HepG2 (cell line): Measurements from ENCODE around the gene PASK. TPM values are rescaled to one million over a fixed set of nuclear protein-coding genes. Genes with fewer than 3 reads are reported as not detected.
A peak's percentile ranks its signal among the peaks of the same experiment; 100 is the strongest.

Experiments used
- EEA1 ChIP-seq: sonication (generic); formaldehyde crosslinking; IDR thresholded peaks from 2 replicates; pipeline ENCODE4 v1.5.1; 2020; ENCODE audit warnings: mild to moderate bottlenecking, missing genetic modification reagents, borderline replicate concordance
- GTF2F1 ChIP-seq: fragments of 150-350 bp; IDR thresholded peaks from 2 replicates; pipeline ENCODE4 v1.6.1; 2014; ENCODE audit warnings: low read length
- MLLT10 ChIP-seq: sonication (generic); formaldehyde crosslinking; IDR thresholded peaks from 2 replicates; pipeline ENCODE4 v1.4.0; 2020; ENCODE audit warnings: missing genetic modification reagents
- NFRKB ChIP-seq: fragments of 450-650 bp; IDR thresholded peaks from 2 replicates; pipeline ENCODE4 v1.6.1; 2017
- SMAD3 ChIP-seq: sonication (generic); formaldehyde crosslinking; IDR thresholded peaks from 2 replicates; pipeline ENCODE4 v1.4.0; 2020; ENCODE audit warnings: missing genetic modification reagents
- SRF ChIP-seq: IDR thresholded peaks from 2 replicates; pipeline ENCODE4 v1.6.1; 2011; ENCODE audit warnings: mild to moderate bottlenecking, low read depth, low read length, moderate library complexity
- ZFP36 ChIP-seq: fragments of 150-350 bp; IDR thresholded peaks from 2 replicates; pipeline ENCODE4 v1.6.1; 2018; ENCODE audit warnings: borderline replicate concordance, low read length, low read depth; ENCODE audit not compliant: partially characterized antibody
- ZNF564 ChIP-seq: sonication (generic); formaldehyde crosslinking; IDR thresholded peaks from 2 replicates; pipeline ENCODE4 v1.8.1; 2023; ENCODE audit warnings: mild to moderate bottlenecking, missing genetic modification reagents
- ZNF776 ChIP-seq: sonication (generic); formaldehyde crosslinking; IDR thresholded peaks from 2 replicates; pipeline ENCODE4 v1.4.0; 2020; ENCODE audit warnings: mild to moderate bottlenecking, missing genetic modification reagents
- ZSCAN12 ChIP-seq: sonication (generic); formaldehyde crosslinking; IDR thresholded peaks from 2 replicates; pipeline ENCODE4 v1.9.0; 2021; ENCODE audit warnings: mild to moderate bottlenecking, missing genetic modification reagents
- polyA plus RNA-seq, 8 experiments: library from polyadenylated mRNA; depleted of rRNA in 3 of 8; stranded (reverse) in 7 of 8; unstranded in 1 of 8; fragments of >200 nt; fragmentation: Illumina TruSeq in 4 of 8; extraction: Trizol in 4 of 8; gene quantifications; 2 replicates each; pipeline versions ENCODE4 v1.2.1 to v1.2.3, GENCODE V29; 2011 to 2016; ENCODE audit warnings: low read depth in 4 of 8, missing spikeins in 1 of 8, mixed read lengths in 1 of 8; ENCODE audit not compliant: insufficient read depth in 1 of 8
- total RNA-seq, 5 experiments: library from RNA; depleted of rRNA; stranded (reverse); fragments of >200 nt; fragmentation: Illumina TruSeq; extraction: Trizol; gene quantifications; 2 replicates each; pipeline ENCODE4 v1.2.3, GENCODE V29; 2016; ENCODE audit warnings: low read depth in 1 of 5
- TF ChIP-seq, protein P1 (sequence below): sonication (generic); formaldehyde crosslinking; IDR thresholded peaks from 2 replicates; pipeline ENCODE4 v1.5.1; 2020; ENCODE audit warnings: missing genetic modification reagents, mild to moderate bottlenecking, borderline replicate concordance
- TF ChIP-seq, protein P2 (sequence below): sonication (generic); formaldehyde crosslinking; IDR thresholded peaks from one replicate; pipeline ENCODE4 v1.5.1; 2020; ENCODE audit warnings: mild to moderate bottlenecking, missing genetic modification reagents; ENCODE audit errors: not compliant biosample characterization
- TF ChIP-seq, protein P3 (sequence below): sonication (generic); formaldehyde crosslinking; IDR thresholded peaks from 2 replicates; pipeline ENCODE4 v1.5.0; 2020; ENCODE audit warnings: missing genetic modification reagents
- TF ChIP-seq, protein P4 (sequence below): IDR thresholded peaks from 2 replicates; pipeline ENCODE4 v1.6.1; 2018; ENCODE audit warnings: missing genetic modification reagents, mild to moderate bottlenecking, missing compliant biosample characterization

The PASK gene
- total and polyA plus RNA-seq, 2 of the 13 experiments (the other 11 are each of a cell fraction or from before 2014, with no cell fraction given): 6.9 to 17.0 TPM

DNA sequence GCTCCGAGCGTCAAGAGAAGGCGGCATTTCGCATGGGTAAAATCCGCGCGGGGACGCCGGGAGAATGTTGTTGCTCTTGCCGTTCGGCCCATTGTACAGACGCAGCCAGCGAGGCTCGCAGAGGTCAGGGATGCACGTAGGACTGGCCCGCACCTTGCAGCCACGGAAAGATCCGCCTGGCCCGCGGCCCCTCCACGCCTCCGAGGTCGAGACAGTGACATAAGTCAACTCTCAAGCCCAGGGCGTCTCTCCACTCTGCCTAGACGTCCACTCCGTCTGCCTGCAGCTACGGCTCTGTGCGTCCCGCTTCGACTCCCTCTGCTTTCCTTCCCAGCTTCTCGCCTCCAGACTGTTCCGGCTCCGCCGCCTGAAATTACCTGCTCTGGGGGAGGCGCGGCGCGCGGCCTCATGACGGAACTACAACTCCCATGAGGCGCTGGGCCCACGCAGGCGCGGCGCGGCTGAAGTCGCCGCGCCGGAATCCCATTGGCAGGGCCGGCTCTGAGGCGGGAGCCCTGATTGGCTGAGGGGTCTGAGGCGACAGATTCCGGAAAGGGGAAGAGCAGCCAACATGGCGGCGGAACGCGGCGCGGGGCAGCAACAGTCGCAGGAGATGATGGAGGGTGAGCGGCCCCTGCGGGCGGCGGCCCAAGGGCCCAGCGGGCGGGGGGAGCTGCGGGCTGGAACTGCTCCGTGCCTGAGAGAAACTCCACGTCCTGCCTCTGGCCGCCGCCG, 820 bp upstream of the PASK start, which contains the start of gene PPP1R7 (continued):
- TF ChIP-seq, protein P1, sequence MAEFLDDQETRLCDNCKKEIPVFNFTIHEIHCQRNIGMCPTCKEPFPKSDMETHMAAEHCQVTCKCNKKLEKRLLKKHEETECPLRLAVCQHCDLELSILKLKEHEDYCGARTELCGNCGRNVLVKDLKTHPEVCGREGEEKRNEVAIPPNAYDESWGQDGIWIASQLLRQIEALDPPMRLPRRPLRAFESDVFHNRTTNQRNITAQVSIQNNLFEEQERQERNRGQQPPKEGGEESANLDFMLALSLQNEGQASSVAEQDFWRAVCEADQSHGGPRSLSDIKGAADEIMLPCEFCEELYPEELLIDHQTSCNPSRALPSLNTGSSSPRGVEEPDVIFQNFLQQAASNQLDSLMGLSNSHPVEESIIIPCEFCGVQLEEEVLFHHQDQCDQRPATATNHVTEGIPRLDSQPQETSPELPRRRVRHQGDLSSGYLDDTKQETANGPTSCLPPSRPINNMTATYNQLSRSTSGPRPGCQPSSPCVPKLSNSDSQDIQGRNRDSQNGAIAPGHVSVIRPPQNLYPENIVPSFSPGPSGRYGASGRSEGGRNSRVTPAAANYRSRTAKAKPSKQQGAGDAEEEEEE (CRISPR knock-in tag): no peak
- TF ChIP-seq, protein P2, sequence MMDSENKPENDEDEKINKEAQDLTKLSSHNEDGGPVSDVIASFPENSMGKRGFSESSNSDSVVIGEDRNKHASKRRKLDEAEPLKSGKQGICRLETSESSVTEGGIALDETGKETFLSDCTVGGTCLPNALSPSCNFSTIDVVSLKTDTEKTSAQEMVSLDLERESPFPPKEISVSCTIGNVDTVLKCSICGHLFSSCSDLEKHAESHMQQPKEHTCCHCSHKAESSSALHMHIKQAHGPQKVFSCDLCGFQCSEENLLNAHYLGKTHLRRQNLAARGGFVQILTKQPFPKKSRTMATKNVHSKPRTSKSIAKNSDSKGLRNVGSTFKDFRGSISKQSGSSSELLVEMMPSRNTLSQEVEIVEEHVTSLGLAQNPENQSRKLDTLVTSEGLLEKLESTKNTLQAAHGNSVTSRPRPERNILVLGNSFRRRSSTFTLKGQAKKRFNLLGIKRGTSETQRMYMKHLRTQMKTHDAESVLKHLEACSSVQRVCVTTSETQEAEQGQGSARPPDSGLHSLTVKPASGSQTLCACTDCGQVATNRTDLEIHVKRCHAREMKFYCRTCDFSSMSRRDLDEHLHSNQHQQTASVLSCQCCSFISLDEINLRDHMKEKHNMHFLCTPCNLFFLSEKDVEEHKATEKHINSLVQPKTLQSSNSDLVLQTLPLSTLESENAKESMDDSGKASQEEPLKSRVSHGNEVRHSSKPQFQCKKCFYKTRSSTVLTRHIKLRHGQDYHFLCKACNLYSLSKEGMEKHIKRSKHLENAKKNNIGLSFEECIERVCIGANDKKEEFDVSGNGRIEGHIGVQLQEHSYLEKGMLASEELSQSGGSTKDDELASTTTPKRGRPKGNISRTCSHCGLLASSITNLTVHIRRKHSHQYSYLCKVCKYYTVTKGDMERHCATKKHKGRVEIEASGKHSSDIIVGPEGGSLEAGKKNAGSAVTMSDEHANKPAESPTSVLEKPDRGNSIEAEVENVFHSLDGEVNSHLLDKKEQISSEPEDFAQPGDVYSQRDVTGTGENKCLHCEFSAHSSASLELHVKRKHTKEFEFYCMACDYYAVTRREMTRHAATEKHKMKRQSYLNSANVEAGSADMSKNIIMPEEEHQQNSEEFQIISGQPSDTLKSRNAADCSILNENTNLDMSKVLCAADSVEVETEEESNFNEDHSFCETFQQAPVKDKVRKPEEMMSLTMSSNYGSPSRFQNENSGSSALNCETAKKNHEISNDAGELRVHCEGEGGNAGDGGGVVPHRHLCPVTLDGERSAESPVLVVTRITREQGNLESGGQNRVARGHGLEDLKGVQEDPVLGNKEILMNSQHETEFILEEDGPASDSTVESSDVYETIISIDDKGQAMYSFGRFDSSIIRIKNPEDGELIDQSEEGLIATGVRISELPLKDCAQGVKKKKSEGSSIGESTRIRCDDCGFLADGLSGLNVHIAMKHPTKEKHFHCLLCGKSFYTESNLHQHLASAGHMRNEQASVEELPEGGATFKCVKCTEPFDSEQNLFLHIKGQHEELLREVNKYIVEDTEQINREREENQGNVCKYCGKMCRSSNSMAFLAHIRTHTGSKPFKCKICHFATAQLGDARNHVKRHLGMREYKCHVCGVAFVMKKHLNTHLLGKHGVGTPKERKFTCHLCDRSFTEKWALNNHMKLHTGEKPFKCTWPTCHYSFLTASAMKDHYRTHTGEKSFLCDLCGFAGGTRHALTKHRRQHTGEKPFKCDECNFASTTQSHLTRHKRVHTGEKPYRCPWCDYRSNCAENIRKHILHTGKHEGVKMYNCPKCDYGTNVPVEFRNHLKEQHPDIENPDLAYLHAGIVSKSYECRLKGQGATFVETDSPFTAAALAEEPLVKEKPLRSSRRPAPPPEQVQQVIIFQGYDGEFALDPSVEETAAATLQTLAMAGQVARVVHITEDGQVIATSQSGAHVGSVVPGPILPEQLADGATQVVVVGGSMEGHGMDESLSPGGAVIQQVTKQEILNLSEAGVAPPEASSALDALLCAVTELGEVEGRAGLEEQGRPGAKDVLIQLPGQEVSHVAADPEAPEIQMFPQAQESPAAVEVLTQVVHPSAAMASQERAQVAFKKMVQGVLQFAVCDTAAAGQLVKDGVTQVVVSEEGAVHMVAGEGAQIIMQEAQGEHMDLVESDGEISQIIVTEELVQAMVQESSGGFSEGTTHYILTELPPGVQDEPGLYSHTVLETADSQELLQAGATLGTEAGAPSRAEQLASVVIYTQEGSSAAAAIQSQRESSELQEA (CRISPR knock-in tag): no peak
- TF ChIP-seq SRF (no peak), NFRKB (no peak), SMAD3 (CRISPR knock-in tag) (peak; percentile 19; the same call in 1 of the 2 replicates), ZSCAN12 (CRISPR knock-in tag) (0 out of 2 replicates have a peak, but pooled peaks have one; percentile 78), GTF2F1 (no peak), ZNF776 (CRISPR knock-in tag) (peak; percentile 78; the same call in 1 of the 2 replicates), MLLT10 (CRISPR knock-in tag) (no peak), ZNF564 (CRISPR knock-in tag) (no peak), EEA1 (no peak), ZFP36 (no peak)
- TF ChIP-seq, protein P3, sequence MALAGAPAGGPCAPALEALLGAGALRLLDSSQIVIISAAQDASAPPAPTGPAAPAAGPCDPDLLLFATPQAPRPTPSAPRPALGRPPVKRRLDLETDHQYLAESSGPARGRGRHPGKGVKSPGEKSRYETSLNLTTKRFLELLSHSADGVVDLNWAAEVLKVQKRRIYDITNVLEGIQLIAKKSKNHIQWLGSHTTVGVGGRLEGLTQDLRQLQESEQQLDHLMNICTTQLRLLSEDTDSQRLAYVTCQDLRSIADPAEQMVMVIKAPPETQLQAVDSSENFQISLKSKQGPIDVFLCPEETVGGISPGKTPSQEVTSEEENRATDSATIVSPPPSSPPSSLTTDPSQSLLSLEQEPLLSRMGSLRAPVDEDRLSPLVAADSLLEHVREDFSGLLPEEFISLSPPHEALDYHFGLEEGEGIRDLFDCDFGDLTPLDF: peak; percentile 95
- TF ChIP-seq, protein P4, sequence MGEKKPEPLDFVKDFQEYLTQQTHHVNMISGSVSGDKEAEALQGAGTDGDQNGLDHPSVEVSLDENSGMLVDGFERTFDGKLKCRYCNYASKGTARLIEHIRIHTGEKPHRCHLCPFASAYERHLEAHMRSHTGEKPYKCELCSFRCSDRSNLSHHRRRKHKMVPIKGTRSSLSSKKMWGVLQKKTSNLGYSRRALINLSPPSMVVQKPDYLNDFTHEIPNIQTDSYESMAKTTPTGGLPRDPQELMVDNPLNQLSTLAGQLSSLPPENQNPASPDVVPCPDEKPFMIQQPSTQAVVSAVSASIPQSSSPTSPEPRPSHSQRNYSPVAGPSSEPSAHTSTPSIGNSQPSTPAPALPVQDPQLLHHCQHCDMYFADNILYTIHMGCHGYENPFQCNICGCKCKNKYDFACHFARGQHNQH: no peak
